ENCODE measurements around the gene SLC34A1. TPM values are rescaled to one million over a fixed set of nuclear protein-coding genes. Genes with fewer than 3 reads are reported as not detected.

SLC34A1 gene
- total and polyA plus RNA-seq, 4 donors = 0.23 to 1.0 (median 0.47) TPM

DNA sequence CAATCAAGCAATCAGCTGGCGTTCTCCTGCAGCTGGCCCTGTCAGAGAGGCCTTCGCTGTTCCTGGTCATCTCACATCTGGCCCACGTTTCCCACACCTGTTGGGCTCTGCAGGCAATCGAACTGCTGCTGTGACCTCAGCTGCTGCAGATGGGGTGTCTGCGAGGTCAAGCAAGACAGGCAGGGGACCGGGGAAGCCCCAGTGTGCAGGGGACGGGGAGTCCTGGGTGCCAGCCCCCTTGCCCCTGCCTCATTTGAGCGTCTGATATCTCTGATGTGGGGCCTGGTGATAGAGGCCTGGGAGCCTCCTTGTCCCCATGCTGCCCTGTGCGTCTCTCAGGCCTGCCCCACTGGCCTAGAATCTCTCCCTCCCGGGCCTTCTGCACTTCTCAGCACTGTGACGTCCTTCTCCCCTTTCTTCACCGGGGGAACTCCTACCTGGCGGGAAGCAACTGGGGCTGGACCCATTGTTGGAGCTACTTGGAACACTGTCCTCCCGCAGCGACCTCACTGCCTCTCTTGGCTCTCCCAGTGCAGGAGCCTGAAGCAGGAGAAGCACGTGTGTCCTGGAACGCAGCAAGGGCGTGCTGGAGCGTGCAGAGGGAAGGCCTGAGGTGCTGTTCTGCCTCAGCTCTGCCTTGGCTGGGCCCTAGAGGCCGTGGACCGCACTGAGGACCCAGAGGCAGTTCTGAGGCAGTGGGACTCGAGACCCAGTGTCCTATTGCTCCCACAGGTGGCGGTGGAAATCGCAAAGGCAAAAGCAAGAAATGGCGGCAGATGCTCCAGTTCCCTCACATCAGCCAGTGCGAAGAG is 46.1 kb downstream of the SLC34A1 start:
- DNase-seq (ENCODE audit: low spot score) = no peak

More for the DNA sequence above, 46.1 kb downstream of the SLC34A1 start:
- Histone ChIP-seq H3K4me1 (ENCODE audit: control insufficient read depth in 4 of 4, insufficient read depth in 4 of 4, low read length in 3 of 4) (peaks cover 3 to 22% (median 16%) of the 10 kb centered on the region in 4 donors), H3K4me3 (ENCODE audit: low read depth in 1 of 3, low read length in 3 of 3) (no peak overlapping the region), H3K36me3 (ENCODE audit: control insufficient read depth in 4 of 4, insufficient read depth in 3 of 4, low read depth in 1 of 4, low read length in 3 of 4) (peaks cover 6 to 17% (median 8%) of the 10 kb centered on the region in 4 donors), H3K9ac (ENCODE audit: low read depth in 1 of 2, low read length in 2 of 2) (no peak overlapping the region), H3K9me3 (ENCODE audit: control insufficient read depth in 4 of 4, low read length in 3 of 4) (no peaks in the 10 kb centered on the region), H3K27me3 (ENCODE audit: control insufficient read depth in 4 of 4, insufficient read depth in 4 of 4, low read length in 3 of 4) (no peaks in the 10 kb centered on the region), H3K27ac (ENCODE audit: low read depth in 1 of 2, low read length in 2 of 2) (peak overlapping the region; percentile 44 to 57)
- TF ChIP-seq, protein P1, sequence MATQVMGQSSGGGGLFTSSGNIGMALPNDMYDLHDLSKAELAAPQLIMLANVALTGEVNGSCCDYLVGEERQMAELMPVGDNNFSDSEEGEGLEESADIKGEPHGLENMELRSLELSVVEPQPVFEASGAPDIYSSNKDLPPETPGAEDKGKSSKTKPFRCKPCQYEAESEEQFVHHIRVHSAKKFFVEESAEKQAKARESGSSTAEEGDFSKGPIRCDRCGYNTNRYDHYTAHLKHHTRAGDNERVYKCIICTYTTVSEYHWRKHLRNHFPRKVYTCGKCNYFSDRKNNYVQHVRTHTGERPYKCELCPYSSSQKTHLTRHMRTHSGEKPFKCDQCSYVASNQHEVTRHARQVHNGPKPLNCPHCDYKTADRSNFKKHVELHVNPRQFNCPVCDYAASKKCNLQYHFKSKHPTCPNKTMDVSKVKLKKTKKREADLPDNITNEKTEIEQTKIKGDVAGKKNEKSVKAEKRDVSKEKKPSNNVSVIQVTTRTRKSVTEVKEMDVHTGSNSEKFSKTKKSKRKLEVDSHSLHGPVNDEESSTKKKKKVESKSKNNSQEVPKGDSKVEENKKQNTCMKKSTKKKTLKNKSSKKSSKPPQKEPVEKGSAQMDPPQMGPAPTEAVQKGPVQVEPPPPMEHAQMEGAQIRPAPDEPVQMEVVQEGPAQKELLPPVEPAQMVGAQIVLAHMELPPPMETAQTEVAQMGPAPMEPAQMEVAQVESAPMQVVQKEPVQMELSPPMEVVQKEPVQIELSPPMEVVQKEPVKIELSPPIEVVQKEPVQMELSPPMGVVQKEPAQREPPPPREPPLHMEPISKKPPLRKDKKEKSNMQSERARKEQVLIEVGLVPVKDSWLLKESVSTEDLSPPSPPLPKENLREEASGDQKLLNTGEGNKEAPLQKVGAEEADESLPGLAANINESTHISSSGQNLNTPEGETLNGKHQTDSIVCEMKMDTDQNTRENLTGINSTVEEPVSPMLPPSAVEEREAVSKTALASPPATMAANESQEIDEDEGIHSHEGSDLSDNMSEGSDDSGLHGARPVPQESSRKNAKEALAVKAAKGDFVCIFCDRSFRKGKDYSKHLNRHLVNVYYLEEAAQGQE (IDR thresholded peaks at IDR 0.05) = no peak
- no peak for TF ChIP-seq HNF4G (IDR thresholded peaks at IDR 0.05)
- TF ChIP-seq, protein P2, sequence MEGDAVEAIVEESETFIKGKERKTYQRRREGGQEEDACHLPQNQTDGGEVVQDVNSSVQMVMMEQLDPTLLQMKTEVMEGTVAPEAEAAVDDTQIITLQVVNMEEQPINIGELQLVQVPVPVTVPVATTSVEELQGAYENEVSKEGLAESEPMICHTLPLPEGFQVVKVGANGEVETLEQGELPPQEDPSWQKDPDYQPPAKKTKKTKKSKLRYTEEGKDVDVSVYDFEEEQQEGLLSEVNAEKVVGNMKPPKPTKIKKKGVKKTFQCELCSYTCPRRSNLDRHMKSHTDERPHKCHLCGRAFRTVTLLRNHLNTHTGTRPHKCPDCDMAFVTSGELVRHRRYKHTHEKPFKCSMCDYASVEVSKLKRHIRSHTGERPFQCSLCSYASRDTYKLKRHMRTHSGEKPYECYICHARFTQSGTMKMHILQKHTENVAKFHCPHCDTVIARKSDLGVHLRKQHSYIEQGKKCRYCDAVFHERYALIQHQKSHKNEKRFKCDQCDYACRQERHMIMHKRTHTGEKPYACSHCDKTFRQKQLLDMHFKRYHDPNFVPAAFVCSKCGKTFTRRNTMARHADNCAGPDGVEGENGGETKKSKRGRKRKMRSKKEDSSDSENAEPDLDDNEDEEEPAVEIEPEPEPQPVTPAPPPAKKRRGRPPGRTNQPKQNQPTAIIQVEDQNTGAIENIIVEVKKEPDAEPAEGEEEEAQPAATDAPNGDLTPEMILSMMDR (IDR thresholded peaks at IDR 0.05; ENCODE audit: low read depth, low read length, missing input control) = no peak
- TF ChIP-seq, protein P3, sequence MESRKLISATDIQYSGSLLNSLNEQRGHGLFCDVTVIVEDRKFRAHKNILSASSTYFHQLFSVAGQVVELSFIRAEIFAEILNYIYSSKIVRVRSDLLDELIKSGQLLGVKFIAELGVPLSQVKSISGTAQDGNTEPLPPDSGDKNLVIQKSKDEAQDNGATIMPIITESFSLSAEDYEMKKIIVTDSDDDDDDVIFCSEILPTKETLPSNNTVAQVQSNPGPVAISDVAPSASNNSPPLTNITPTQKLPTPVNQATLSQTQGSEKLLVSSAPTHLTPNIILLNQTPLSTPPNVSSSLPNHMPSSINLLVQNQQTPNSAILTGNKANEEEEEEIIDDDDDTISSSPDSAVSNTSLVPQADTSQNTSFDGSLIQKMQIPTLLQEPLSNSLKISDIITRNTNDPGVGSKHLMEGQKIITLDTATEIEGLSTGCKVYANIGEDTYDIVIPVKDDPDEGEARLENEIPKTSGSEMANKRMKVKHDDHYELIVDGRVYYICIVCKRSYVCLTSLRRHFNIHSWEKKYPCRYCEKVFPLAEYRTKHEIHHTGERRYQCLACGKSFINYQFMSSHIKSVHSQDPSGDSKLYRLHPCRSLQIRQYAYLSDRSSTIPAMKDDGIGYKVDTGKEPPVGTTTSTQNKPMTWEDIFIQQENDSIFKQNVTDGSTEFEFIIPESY (IDR thresholded peaks at IDR 0.05) = no peak
- TF ChIP-seq FOXA2 (IDR thresholded peaks at IDR 0.05) = no peak
- TF ChIP-seq, protein P4, sequence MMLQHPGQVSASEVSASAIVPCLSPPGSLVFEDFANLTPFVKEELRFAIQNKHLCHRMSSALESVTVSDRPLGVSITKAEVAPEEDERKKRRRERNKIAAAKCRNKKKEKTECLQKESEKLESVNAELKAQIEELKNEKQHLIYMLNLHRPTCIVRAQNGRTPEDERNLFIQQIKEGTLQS (IDR thresholded peaks at IDR 0.05) = no peak
- no peak for TF ChIP-seq GABPA (IDR thresholded peaks at IDR 0.05 in 1 of 2, conservative IDR thresholded peaks at IDR 0.05 in 1 of 2)
- TF ChIP-seq RAD21 (IDR thresholded peaks at IDR 0.05) = no peak
- TF ChIP-seq TAF1 (conservative IDR thresholded peaks at IDR 0.05) = no peak
- TF ChIP-seq, protein P5, sequence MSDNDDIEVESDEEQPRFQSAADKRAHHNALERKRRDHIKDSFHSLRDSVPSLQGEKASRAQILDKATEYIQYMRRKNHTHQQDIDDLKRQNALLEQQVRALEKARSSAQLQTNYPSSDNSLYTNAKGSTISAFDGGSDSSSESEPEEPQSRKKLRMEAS (IDR thresholded peaks at IDR 0.05) = no peak
- TF ChIP-seq FOXA1 (IDR thresholded peaks at IDR 0.05) = no peak
- no peak for TF ChIP-seq JUND (IDR thresholded peaks at IDR 0.05)
- no peak for TF ChIP-seq EGR1 (IDR thresholded peaks at IDR 0.05; ENCODE audit: low read depth in 2 of 2)
- no peak for TF ChIP-seq YY1 (IDR thresholded peaks at IDR 0.05)
- no peak for TF ChIP-seq SP1 (IDR thresholded peaks at IDR 0.05)
- TF ChIP-seq NR2F2 (IDR thresholded peaks at IDR 0.05) = no peak
- TF ChIP-seq RXRA (IDR thresholded peaks at IDR 0.05) = no peak
- no peak for TF ChIP-seq HNF4A (conservative IDR thresholded peaks at IDR 0.05)
- 89% methylated on average over 26 of the region's 26 CpGs for WGBS
